GM19035 (cell line): ENCODE results near the gene IGFLR1.

ENCODE experiments used
- ATAC-seq: cut with Tn5 transposase; IDR thresholded peaks from one replicate; pipeline ENCODE4 v1.9.1; 2021; ENCODE audit not compliant: unreplicated experiment

IGFLR1 gene, protein sequence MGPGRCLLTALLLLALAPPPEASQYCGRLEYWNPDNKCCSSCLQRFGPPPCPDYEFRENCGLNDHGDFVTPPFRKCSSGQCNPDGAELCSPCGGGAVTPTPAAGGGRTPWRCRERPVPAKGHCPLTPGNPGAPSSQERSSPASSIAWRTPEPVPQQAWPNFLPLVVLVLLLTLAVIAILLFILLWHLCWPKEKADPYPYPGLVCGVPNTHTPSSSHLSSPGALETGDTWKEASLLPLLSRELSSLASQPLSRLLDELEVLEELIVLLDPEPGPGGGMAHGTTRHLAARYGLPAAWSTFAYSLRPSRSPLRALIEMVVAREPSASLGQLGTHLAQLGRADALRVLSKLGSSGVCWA

DNA sequence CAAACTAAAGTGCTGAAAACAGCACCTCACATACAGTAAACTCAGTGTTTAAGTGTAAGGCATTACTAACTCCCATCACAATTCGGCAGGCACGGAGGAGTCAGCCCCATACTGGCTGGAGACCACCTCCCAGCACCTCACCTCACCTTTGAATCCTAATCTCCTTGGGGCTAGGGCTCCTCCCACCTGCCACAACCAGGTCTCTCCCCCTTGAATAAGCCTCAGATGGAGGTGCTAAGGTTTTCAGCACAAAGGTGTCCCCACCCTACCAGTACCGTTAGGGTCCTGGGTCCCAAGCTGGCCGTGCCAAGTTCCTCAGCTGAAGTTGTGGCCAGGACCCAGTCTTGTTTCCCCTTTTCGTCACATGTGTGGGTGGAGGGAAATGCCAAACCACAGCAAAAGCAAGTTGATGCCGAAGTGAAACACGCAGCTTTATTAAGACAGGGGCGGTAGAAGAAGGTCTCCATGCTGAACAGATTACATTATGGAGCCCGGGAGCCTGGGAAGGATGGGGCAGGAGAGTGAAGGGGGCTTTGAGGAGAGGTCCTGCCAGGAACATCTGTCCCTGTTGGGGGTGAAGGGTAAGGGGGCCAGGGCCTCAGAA lies at the start of gene IGFLR1:
TSS of gene IGFLR1 (minus strand) at position 332 of the 604 bp plus-strand sequence. CDS start 1,272 bp downstream, outside the sequence.
- no peak for ATAC-seq

DNA sequence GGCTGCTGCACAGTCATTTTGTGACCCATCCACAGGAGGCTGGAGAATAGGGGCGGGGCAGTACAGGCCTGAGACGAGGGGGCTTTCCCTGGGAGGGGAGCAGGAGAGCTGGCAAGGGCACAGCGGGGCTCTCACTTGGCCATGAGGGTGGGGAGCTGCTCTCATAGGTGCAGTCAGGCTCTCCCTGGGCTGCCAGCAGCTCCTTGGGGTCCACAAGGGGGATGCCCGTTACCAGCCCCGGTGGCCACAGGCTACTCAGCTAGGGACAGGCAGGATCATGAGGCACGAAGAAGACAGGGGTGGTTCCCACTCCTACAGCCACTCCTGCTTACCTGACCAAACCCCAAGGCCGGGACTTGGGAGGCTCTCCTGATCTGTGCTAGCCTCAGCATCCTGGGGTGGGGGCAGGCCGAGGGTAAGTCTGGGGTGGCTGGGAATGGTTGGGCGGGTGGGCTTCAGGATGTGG lies 49.6 kb upstream of the IGFLR1 start:
- no peak for ATAC-seq

DNA sequence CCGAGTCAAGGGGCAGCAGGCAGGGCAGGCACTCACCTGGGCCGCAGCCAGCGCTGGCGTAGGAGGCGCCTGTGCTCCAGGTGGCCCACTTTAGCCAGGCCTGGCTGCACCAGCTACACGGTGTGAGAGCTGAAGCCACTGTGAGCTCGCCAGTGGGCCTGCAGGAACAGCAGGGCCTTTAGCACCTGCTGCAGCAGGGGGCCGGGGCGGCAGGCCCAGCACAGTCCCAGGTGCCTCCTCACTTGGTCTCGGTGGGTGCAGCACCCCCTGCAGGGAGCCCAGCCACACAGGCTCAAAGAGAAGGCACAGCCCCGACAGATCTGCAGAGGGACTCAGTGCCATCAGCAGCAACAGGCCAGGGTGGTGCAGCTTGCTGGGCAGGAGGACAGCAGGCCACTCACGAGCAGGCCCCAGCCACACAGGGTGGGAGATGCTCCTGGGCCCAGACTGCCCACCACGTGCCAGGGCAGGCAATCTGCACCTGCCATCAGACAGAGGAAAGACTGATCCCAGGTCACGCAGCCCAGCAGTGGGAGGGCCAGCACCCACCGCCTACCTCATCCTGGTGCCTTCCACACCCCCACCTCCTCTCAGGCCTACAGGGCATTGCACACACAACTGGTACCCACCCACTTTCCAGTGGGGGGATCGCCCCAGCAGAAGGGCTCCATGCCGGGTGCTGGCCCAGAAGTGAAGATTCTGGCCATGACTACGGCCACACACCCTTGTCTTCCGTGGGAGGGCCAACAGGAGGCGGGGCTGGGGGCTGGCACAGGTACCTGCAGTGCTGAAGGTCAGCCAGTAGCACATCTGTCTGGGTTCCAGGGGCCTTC lies 48.9 kb upstream of the IGFLR1 start:
- ATAC-seq = no peak

DNA sequence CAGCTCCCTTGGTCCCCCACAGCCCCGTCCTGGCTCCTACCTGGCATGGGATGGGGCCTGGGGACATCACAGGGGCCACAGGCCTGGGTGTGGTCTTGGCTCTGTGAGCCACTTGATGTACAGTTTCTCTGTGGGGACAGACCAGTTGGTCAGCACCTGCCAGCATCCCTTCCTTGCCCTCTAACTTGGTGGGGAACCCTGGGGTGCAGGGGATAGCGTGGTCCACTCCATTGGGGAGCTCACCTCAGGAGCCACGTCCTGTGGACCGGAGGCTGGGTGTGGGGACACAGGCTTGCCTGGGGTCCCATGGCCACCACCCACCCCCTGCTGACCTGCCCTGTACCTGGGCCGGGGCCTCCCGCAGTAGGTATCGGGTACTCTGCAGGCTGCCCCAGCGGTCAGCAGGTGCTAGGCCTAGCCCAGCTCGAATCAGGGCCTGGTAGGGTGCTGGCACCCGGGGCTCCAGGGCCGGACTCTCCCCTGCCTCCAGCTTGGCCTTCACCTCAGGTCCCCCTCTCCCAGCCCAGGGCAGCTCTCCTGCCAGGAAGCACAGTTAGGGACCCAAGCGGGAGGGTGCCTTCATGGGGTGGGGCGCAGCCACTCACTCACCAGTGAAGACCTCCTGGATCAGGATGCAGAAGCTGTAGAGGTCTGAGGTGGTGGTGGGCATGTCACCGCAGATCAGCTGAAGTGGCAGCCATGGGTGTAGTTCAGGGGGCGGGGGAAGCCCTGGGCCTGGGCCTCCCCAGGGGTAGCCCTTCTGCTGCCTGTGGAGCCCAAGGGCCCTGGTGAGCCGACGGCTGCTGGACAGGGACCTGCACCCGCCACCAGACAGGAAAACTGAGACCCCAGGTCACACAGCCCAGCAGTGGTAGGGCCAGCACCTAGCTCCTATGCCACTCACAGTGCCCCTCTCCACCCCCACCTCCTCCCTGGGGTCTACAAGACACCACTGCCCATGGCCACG lies 48.0 kb upstream of the IGFLR1 start:
- no peak for ATAC-seq

DNA sequence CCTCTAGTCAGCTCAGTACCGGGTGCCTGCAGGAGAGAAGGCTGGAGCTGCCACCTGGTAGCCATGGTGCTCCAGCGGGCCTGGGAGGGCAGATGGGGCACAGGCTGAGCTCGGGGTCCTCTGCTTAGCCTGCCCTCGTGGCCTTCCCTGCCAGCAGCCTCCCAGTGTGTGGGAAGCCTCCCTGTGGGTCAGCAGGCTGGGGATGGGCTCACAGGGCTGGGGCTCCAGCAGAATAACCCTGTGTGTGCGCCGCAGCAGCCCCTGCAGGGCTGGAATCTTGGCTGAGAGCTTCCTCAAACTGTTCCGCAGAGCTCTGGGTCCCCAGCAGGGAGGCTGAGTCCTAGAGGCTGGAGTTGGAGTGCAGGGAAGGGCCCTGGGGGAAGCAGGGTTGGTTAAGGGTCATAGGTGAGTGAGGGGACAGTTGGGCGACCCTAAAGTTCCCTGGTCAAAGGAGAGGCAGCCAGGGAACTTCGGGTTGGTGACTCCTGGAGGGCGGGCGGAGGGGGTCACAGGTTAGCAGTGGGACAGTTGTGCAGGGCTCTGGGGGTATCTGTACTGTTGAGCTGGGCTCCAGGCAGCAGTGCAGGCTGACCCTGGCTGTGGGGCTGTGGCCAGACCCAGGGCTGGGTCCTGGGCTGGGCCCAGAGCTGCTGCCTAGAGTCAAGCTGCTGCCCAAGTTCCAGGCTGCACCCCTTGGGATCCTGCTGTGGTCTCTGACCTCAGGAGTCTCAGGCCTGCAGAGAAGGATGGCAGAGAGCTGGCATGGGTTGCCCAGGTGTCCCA lies 47.1 kb upstream of the IGFLR1 start:
- no peak for ATAC-seq

DNA sequence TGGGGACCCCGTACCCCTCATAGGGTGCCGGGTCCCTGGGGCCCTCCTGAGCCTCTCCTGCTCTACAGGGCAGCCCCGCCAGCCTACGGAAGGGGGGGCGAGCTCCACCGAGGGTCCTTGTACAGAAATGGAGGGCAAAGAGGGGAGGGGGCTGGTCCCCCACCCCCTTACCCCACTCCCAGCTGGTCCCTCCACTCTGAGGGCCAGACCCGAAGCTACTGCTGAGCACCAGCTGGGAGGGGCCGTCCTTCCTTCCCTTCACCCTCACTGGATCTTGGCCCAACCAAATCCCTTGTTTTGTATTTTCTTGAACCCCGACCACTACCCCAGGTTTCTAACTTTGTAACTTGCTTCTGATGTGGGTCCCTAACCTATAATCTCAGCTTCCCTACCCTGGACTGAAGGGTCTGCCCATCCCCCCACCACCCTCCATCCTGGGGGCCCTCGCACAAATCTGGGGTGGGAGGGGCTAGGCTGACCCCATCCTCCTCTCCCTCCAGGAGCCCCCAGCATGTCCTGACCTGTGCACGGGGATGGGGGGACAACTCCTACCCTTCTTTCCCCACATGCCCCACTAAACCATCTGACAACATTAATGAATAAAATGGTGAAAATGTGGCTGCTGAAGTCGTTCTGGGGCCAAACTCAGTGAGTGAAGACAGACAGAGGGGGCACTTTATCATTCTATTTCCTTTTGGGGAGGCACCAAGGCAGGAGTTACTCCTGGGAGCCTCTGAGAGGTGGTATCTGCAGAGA lies 46.1 kb upstream of the IGFLR1 start:
- no peak for ATAC-seq

DNA sequence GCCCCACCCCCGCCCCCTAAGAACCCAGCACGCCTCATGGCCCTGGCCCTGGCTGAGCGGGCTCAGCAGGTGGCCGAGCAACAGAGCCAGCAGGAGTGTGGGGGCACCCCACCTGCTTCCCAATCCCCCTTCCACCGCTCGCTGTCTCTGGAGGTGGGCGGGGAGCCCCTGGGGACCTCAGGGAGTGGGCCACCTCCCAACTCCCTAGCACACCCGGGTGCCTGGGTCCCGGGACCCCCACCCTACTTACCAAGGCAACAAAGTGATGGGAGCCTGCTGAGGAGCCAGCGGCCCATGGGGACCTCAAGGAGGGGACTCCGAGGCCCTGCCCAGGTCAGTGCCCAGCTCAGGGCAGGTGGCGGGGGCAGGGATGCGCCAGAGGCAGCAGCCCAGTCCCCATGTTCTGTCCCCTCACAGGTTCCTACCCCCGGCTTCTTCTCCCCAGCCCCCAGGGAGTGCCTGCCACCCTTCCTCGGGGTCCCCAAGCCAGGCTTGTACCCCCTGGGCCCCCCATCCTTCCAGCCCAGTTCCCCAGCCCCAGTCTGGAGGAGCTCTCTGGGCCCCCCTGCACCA lies 45.1 kb upstream of the IGFLR1 start:
- ATAC-seq = no peak

DNA sequence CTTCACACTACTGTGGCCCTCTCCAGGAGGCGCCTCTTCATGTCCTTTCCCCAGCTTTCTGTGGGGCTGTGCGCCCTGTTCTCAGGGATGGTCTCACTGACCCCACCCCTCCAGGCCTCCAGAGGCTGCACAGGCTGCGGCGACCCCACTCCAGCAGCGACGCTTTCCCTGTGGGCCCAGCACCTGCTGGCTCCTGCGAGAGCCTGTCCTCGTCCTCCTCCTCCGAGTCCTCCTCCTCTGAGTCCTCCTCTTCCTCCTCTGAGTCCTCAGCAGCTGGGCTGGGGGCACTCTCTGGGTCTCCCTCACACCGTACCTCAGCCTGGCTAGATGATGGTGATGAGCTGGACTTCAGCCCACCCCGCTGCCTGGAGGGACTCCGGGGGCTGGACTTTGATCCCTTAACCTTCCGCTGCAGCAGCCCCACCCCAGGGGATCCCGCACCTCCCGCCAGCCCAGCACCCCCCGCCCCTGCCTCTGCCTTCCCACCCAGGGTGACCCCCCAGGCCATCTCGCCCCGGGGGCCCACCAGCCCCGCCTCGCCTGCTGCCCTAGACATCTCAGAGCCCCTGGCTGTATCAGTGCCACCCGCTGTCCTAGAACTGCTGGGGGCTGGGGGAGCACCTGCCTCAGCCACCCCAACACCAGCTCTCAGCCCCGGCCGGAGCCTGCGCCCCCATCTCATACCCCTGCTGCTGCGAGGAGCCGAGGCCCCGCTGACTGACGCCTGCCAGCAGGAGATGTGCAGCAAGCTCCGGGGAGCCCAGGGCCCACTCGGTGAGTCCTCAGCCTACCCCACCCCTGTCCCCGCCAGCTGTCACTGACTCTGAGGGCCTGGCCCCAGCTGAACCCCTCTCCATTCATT lies 44.3 kb upstream of the IGFLR1 start:
- no peak for ATAC-seq

DNA sequence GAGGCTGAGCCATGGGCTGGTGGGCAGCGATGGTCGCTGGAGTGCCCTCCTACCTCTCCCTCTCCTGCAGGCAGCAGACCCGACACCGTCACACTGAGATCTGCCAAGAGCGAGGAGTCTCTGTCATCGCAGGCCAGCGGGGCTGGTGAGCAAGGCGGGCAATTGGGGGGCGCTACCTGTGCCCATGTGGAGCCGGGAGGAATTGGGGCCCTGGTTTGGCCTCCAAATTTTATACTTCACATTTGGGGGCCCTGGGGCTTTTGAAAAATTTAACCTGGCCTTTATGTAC lies 43.0 kb upstream of the IGFLR1 start:
- ATAC-seq = no peak

DNA sequence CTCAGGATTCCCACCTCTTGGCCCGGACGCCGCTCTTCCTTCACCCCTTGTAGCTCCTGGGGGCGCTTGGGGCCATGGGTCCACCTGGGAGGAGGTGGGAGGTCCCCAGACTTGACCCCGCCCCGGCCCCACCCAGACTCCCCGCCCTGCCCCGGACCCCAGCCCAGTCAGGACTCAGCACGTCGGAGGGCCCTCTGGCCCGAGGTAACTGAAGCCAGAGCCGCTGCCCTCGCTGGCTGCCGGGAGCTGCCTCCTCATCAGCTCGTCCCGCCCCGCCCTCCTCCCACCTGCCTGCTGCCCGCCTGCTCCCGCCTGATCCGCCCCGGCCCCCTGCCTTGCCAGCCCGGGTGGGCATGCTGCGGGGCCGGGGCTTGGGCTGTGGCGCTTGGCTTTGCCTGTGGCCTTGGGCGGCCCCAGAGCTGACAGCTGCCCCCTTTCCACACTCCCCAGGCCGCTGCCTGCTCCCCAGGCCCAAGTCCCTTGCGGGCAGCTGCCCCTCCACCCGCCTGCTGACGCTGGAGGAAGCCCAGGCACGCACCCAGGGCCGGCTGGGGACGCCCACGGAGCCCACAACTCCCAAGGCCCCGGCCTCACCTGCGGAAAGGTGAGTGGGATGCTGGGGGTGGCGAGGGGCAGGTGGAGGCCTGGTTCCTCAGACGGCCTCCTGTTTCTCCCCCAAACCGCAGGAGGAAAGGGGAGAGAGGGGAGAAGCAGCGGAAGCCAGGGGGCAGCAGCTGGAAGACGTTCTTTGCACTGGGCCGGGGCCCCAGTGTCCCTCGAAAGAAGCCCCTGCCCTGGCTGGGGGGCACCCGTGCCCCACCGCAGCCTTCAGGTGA lies 42.5 kb upstream of the IGFLR1 start:
- ATAC-seq = no peak

DNA sequence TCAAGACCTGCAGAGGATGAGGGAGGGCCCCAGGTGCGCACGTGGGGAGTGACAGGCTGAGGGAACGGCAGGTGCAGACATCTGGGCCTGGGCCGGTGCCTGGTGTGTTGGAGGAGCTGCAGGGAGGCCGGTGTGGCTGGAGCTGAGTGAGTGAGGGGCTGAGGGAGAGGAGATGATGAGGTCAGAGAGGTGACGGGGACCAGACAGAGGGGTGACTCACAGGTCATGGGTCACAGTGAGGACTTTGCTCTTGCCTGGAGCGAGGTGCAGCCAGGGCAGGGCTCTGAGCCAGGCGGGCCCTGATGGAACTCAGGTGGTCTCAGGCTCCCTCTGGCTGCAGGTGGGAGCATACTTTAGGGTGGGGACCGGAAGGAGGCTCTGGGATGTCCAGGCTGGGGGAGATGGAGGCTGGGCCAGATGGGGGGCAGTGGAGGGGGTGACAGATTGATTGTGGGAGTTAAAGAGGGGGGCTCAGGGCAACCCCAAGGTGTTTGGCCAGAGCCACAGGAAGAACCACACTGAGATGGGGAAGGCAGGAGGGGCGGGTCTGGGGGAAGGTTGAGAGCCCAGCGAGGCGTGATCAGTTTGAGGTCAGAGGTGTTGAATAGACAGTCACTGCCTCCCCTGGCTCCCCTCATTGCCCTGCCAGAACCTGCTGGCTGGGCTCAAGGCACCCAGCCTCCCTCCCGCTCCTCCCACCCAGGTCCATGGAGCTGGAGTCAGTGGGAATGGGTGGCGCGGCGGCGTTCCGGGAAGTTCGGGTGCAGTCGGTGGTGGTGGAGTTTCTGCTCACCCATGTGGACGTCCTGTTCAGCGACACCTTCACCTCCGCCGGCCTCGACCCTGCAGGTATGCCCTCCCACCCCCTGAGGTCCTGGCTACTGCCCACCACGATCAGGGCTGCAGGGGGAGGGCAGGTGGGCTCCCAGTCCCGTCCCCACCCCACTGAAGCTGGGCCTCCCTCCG lies 41.5 kb upstream of the IGFLR1 start:
- no peak for ATAC-seq

DNA sequence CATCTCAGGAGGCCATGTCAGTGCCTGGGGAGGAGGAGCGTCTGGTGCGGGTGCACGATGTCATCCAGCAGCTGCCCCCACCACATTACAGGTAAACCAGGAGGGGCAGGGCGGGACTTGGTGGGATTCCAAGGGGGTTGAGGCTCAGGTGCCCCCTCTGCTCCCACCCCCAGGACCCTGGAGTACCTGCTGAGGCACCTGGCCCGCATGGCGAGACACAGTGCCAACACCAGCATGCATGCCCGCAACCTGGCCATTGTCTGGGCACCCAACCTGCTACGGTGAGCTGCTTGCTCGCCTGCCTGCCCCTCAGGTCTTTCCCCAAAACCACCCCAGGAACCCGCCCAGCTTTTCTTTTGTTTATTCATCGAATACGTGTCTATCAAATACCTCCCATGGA lies 40.3 kb upstream of the IGFLR1 start:
- no peak for ATAC-seq

DNA sequence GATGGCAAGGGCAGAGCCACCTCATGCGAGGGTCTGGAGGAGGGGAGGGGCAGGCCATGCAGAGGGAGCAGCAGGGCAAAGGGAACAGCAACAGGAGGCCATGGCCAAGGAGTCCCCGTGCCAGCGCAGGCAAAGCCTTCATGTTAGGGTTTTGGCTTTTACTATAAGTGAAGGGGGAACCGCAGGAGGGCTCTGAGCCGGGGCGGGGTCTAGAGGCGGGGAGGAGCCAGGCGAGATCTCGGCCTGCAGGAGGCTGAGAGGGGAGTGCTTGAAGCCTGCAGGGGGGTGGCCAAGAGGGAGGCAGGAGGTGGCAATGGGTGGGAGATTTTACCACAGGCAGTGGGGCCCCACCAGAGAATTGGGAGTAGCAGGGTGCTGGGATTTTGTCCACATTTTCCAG lies 39.4 kb upstream of the IGFLR1 start:
- no peak for ATAC-seq

DNA sequence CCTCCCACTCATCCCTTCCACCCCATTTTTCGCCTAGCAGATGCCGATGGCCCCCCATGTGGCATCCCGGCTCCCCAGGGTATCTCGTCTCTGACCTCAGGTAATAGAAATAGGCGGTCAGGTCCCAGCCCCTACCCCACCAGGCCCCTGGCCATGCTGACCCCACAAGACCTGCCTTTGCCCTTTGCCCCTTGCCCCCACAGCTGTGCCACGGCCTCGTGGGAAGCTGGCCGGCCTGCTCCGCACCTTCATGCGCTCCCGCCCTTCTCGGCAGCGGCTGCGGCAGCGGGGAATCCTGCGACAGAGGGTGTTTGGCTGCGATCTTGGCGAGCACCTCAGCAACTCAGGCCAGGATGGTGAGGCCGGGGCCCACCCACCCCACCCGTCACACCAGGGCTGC lies 38.5 kb upstream of the IGFLR1 start:
- ATAC-seq = no peak

DNA sequence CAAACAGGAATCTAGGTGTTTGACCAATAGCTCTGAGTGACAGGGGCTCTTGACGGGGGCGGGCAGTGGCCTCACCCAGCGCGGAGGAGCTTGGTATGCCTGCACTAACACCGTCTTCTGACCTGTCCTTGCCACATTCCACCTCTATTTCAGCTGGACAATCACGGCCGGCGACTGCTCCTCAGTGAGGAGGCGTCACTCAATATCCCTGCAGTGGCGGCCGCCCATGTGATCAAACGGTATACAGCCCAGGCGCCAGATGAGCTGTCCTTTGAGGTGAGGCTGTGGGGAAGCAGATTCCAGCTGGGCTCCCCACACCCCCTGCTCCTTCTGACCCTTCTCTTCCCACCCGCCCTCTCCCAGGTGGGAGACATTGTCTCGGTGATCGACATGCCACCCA lies 37.8 kb upstream of the IGFLR1 start:
- ATAC-seq = no peak

DNA sequence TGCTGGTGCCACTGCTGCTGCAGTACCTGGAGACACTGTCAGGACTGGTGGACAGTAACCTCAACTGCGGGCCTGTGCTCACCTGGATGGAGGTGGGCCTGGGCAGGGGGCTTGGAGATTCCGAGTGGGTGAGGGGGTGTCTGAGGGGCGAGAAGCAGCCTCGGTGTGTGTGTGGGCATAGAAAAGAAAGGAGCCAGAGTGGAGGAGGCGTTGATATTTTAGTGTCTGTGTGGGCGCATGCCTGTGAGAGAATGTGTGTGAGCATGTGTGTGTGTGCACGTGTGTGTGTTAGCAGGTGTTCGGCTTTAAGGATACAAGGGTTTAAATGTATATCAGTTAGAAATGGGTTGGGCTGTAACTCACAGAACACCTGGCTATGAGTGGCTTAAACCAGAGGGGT lies 36.8 kb upstream of the IGFLR1 start:
- no peak for ATAC-seq
